ENCODE results near the gene RIMS4. TPM values are rescaled to one million over a fixed set of nuclear protein-coding genes. Genes with fewer than 3 reads are reported as not detected.

RIMS4 gene
- total and polyA plus RNA-seq, 4 donors, result not detected

DNA sequence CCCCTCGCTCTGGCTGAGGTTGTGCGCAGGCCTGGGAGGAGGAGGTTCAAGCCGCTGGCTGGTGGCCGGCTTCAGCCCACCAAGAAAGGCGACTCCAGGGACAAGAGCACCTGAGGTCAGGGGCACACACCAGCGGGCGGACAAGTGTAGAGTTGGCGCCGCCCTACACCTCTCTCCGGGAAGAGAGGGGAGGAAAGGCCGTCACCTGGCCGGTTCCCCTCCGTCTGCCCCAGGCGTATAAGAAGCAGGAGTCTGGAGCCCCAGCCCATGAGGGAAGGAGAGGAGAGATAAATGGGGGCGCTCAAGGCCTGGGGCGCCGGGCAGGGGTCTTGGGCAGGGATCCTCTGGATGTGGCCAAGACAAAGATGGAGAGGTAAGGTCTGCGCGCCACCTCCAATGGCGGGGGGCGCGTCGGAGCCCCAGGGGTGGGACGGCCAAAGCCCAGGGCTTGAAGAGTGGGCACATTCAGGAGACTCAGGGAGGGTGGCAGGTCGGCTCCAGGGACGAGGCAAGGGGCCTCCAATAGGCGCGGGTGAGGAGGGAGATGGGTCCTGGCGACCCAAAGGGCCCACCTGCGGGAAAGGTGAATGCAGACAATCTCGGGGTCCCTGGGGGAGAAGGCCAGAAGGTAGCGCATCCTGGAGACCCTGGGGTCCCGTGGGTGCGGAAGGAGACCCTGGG is 826 bp downstream of the RIMS4 start (continued):
- no peak for TF ChIP-seq FOXA1 (IDR thresholded peaks at IDR 0.05)
- TF ChIP-seq, protein P1, sequence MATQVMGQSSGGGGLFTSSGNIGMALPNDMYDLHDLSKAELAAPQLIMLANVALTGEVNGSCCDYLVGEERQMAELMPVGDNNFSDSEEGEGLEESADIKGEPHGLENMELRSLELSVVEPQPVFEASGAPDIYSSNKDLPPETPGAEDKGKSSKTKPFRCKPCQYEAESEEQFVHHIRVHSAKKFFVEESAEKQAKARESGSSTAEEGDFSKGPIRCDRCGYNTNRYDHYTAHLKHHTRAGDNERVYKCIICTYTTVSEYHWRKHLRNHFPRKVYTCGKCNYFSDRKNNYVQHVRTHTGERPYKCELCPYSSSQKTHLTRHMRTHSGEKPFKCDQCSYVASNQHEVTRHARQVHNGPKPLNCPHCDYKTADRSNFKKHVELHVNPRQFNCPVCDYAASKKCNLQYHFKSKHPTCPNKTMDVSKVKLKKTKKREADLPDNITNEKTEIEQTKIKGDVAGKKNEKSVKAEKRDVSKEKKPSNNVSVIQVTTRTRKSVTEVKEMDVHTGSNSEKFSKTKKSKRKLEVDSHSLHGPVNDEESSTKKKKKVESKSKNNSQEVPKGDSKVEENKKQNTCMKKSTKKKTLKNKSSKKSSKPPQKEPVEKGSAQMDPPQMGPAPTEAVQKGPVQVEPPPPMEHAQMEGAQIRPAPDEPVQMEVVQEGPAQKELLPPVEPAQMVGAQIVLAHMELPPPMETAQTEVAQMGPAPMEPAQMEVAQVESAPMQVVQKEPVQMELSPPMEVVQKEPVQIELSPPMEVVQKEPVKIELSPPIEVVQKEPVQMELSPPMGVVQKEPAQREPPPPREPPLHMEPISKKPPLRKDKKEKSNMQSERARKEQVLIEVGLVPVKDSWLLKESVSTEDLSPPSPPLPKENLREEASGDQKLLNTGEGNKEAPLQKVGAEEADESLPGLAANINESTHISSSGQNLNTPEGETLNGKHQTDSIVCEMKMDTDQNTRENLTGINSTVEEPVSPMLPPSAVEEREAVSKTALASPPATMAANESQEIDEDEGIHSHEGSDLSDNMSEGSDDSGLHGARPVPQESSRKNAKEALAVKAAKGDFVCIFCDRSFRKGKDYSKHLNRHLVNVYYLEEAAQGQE (IDR thresholded peaks at IDR 0.05), result no peak
- no peak for TF ChIP-seq RAD21 (IDR thresholded peaks at IDR 0.05)

DNA sequence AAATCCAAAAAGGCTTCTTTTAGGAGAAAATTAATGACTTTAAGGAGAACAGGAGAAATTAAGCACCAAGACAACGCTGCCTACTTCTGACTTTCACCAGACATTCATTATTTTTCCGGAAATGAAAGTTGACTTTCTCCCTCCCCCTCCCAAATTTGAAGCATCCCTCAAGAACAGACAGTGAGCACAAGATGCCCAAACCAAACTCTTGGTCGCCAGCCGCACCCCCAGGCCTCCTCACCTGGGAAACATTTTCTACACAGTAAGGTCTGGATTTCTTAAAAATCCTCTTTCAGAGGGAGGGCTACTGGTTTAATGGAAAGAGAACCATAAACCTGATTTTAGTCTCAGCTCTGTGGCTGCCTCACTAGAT is 2.7 kb downstream of the RIMS4 start:
- no peaks in the 10 kb centered on the region for H3K36me3 ChIP-seq (ENCODE audit: control insufficient read depth in 4 of 4, insufficient read depth in 3 of 4, low read depth in 1 of 4, low read length in 3 of 4)
- peaks cover 5 to 19% (median 11%) of the 10 kb centered on the region in 4 donors for H3K9me3 ChIP-seq (ENCODE audit: control insufficient read depth in 4 of 4, low read length in 3 of 4)
- peaks cover 3 to 27% (median 11%) of the 10 kb centered on the region in 4 donors for H3K27me3 ChIP-seq (ENCODE audit: control insufficient read depth in 4 of 4, insufficient read depth in 4 of 4, low read length in 3 of 4)
- no peak for DNase-seq (ENCODE audit: low spot score)
- 76% methylated on average over 4 of the region's 4 CpGs for WGBS
- TF ChIP-seq HNF4A (conservative IDR thresholded peaks at IDR 0.05) (no peak), YY1 (IDR thresholded peaks at IDR 0.05) (no peak), RXRA (IDR thresholded peaks at IDR 0.05) (no peak), SP1 (IDR thresholded peaks at IDR 0.05) (no peak), CTCF (IDR thresholded peaks at IDR 0.05; ENCODE audit: low read depth, low read length, missing input control) (no peak), NR2F2 (IDR thresholded peaks at IDR 0.05) (no peak), JUND (IDR thresholded peaks at IDR 0.05) (no peak), HNF4G (IDR thresholded peaks at IDR 0.05) (no peak), TAF1 (conservative IDR thresholded peaks at IDR 0.05) (no peak), FOXA1 (IDR thresholded peaks at IDR 0.05) (no peak)
- TF ChIP-seq, protein P2, sequence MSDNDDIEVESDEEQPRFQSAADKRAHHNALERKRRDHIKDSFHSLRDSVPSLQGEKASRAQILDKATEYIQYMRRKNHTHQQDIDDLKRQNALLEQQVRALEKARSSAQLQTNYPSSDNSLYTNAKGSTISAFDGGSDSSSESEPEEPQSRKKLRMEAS (IDR thresholded peaks at IDR 0.05), result no peak
- no peak overlapping the region for H3K4me3 ChIP-seq (ENCODE audit: low read depth in 1 of 3, low read length in 3 of 3)
- H3K9ac ChIP-seq (ENCODE audit: low read depth in 1 of 2, low read length in 2 of 2), result no peak overlapping the region
- H3K27ac ChIP-seq (ENCODE audit: low read depth in 1 of 2, low read length in 2 of 2), result no peak overlapping the region
- peaks cover 0 to 3% (median 0%) of the 10 kb centered on the region in 4 donors for H3K4me1 ChIP-seq (ENCODE audit: control insufficient read depth in 4 of 4, insufficient read depth in 4 of 4, low read length in 3 of 4)

DNA sequence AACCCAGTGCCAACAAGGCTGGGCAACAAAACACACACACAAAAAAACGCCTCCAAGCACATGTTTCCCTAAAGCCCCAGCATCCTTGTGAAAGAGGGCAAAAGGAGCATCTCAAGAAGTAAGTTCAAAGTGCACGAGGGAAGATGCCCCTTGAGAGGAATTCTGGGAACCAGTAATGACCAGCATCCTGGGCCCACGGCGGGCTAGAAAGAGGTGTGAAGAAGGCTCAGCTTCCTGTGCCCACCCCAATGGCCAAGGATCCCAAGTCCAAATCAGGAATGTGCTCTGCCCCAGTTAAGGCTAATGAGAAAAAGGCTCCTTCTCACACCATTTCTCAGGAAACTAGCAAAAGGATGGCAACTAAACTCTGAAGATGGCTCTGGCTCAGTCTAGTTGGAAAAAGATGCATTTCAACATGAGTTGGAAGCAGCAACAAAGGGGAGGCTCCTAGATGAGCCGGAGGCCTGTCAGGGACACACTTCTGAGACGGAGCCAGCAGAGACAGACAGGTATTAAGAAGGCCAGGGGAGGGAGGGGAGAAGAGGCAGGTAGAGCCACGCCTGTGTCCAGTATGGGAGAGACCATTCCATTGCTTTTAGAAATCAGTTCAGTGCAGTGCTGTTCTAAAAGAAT is 3.2 kb downstream of the RIMS4 start:
- DNase-seq (ENCODE audit: low spot score), result no peak
- 49% methylated on average over 7 of the region's 7 CpGs for WGBS
- Histone ChIP-seq H3K36me3 (ENCODE audit: control insufficient read depth in 4 of 4, insufficient read depth in 3 of 4, low read depth in 1 of 4, low read length in 3 of 4) (no peaks in the 10 kb centered on the region), H3K27ac (ENCODE audit: low read depth in 1 of 2, low read length in 2 of 2) (no peak overlapping the region), H3K9ac (ENCODE audit: low read depth in 1 of 2, low read length in 2 of 2) (no peak overlapping the region), H3K27me3 (ENCODE audit: control insufficient read depth in 4 of 4, insufficient read depth in 4 of 4, low read length in 3 of 4) (peaks cover 3 to 27% (median 10%) of the 10 kb centered on the region in 4 donors), H3K4me3 (ENCODE audit: low read depth in 1 of 3, low read length in 3 of 3) (no peak overlapping the region), H3K9me3 (ENCODE audit: control insufficient read depth in 4 of 4, low read length in 3 of 4) (peaks cover 5 to 14% (median 9%) of the 10 kb centered on the region in 4 donors), H3K4me1 (ENCODE audit: control insufficient read depth in 4 of 4, insufficient read depth in 4 of 4, low read length in 3 of 4) (peaks cover 0 to 3% (median 0%) of the 10 kb centered on the region in 4 donors)
- TF ChIP-seq, protein P2 (IDR thresholded peaks at IDR 0.05), result no peak
- TF ChIP-seq JUND (IDR thresholded peaks at IDR 0.05), result no peak
- no peak for TF ChIP-seq TAF1 (conservative IDR thresholded peaks at IDR 0.05)

Data from liver (tissue), 9 donors.